H1 (cell line): ENCODE measurements around the gene AGT. TPM values are rescaled to one million over a fixed set of nuclear protein-coding genes. Genes with fewer than 3 reads are reported as not detected.

ENCODE experiments used
- CTCF ChIA-PET: fragments of 300-600 bp; sonication (Branson Sonifier 250); formaldehyde crosslinking; loops from one replicate; lab custom pipeline; 2021; ENCODE audit not compliant: partially characterized antibody; lab: Charles Lee
- POLR2A ChIA-PET: fragments of 300-600 bp; sonication (Branson Sonifier 250); formaldehyde crosslinking; loops from one replicate; lab custom pipeline; 2021; ENCODE audit warnings: inconsistent platforms; ENCODE audit not compliant: partially characterized antibody; lab: Charles Lee
- DNase-seq, 2 experiments: peaks; one replicate each; pipeline versions ENCODE4 v3.0.0 to v3.0.0-alpha.2; 2010 to 2022; ENCODE audit warnings: low spot score in 2 of 2, low read depth in 1 of 2, mixed read lengths in 1 of 2
- FAIRE-seq: peaks from 2 replicates; lab custom pipeline; 2011; peaks lifted over from hg19 to GRCh38; lab: Jason Lieb, UNC
- H2AFZ ChIP-seq: 2 replicates; pipeline ENCODE4 v1.8.1; 2012; ENCODE audit warnings: low read length, inconsistent platforms
- H2AK5ac ChIP-seq: 2 replicates; pipeline ENCODE4 v1.6.1; 2013; ENCODE audit warnings: low read depth, low read length
- H2BK120ac ChIP-seq: replicated peaks from 2 replicates; pipeline ENCODE3; 2013; ENCODE audit warnings: low read depth, low read length, inconsistent platforms
- H2BK12ac ChIP-seq: 2 replicates; pipeline ENCODE4 v1.6.1; 2013; ENCODE audit warnings: low read depth, low read length
- H2BK15ac ChIP-seq: 2 replicates; pipeline ENCODE4 v1.6.1; 2013; ENCODE audit warnings: low read length
- H2BK20ac ChIP-seq: 2 replicates; pipeline ENCODE4 v1.6.1; 2013; ENCODE audit warnings: low read length
- H2BK5ac ChIP-seq: 2 replicates; pipeline ENCODE4 v1.6.1; 2013; ENCODE audit warnings: low read depth, low read length
- H3K14ac ChIP-seq: 2 replicates; pipeline ENCODE4 v1.6.1; 2013; ENCODE audit warnings: inconsistent platforms; ENCODE audit not compliant: insufficient read length
- H3K18ac ChIP-seq: 2 replicates; pipeline ENCODE4 v1.6.1; 2013; ENCODE audit warnings: low read length; ENCODE audit errors: extremely low read depth
- H3K23ac ChIP-seq: 2 replicates; pipeline ENCODE4 v1.6.1; 2013; ENCODE audit warnings: inconsistent platforms; ENCODE audit not compliant: insufficient read length
- H3K23me2 ChIP-seq: 2 replicates; pipeline ENCODE4 v1.6.1; 2013; ENCODE audit warnings: low read depth, low read length
- H3K27ac ChIP-seq: 2 replicates; pipeline ENCODE4 v1.6.1; 2011; ENCODE audit warnings: low read depth, low read length, inconsistent platforms
- H3K27me3 ChIP-seq, 4 experiments: replicated peaks in 1 of 4; 1 replicate in 1 of 4; 2 replicates in 3 of 4; pipeline versions ENCODE4 v1.6.1 to v1.8.1; 2011 to 2013; ENCODE audit warnings: low read length in 3 of 4, mild to moderate bottlenecking in 3 of 4, inconsistent platforms in 2 of 4, mixed read lengths in 2 of 4, moderate library complexity in 1 of 4; ENCODE audit not compliant: control insufficient read depth in 3 of 4, insufficient read depth in 3 of 4; ENCODE audit errors: extremely low read depth in 1 of 4
- H3K36me3 ChIP-seq, 4 experiments: 2 replicates each; pipeline versions ENCODE4 v1.6.1 to v1.8.1; 2011 to 2013; ENCODE audit warnings: mild to moderate bottlenecking in 4 of 4, low read length in 3 of 4, moderate library complexity in 2 of 4, control low read depth in 1 of 4, inconsistent platforms in 1 of 4; ENCODE audit not compliant: insufficient read depth in 4 of 4, control insufficient read depth in 2 of 4
- H3K4ac ChIP-seq: replicated peaks from 2 replicates; pipeline ENCODE3; 2013; ENCODE audit warnings: low read length, low read depth, mixed read lengths, inconsistent platforms; ENCODE audit not compliant: insufficient read length
- H3K4me1 ChIP-seq, 4 experiments: replicated peaks in 1 of 4; 1 replicate in 1 of 4; 2 replicates in 3 of 4; pipeline versions ENCODE4 v1.6.1 to v1.8.1; 2011 to 2013; ENCODE audit warnings: low read length in 3 of 4, inconsistent platforms in 2 of 4, mixed read lengths in 1 of 4; ENCODE audit not compliant: insufficient read depth in 4 of 4, control insufficient read depth in 3 of 4
- H3K4me2 ChIP-seq, 2 experiments: 2 replicates each; pipeline versions ENCODE4 v1.6.1 to v1.8.1; 2011 to 2013; ENCODE audit warnings: low read depth in 2 of 2, low read length in 2 of 2, control low read depth in 1 of 2, inconsistent platforms in 1 of 2, mild to moderate bottlenecking in 1 of 2; ENCODE audit not compliant: insufficient read depth in 1 of 2
- H3K4me3 ChIP-seq, 4 experiments: fragments of 200-600, 300-600 bp in 1 of 4; sonication (generic), shearing (Covaris generic), sonication (Bioruptor Twin) in 1 of 4; 2 replicates each; pipeline versions ENCODE4 v1.5.1 to v1.8.1; 2011 to 2016; ENCODE audit warnings: low read length in 4 of 4, low read depth in 3 of 4, control low read depth in 2 of 4, inconsistent platforms in 2 of 4, mild to moderate bottlenecking in 2 of 4, mixed read lengths in 1 of 4, moderate library complexity in 1 of 4; ENCODE audit not compliant: insufficient read depth in 2 of 4; ENCODE audit errors: extremely low read depth in 1 of 4
- H3K56ac ChIP-seq: replicated peaks from 2 replicates; pipeline ENCODE3; 2013; ENCODE audit warnings: low read depth, mild to moderate bottlenecking, mixed read lengths, low read length, inconsistent platforms; ENCODE audit not compliant: insufficient read length
- H3K79me1 ChIP-seq: 2 replicates; pipeline ENCODE4 v1.6.1; 2013; ENCODE audit warnings: low read depth, low read length, control low read depth
- H3K79me2 ChIP-seq, 2 experiments: 2 replicates each; pipeline versions ENCODE4 v1.6.1 to v1.8.1; 2012 to 2013; ENCODE audit warnings: low read length in 2 of 2, mild to moderate bottlenecking in 2 of 2, inconsistent platforms in 1 of 2; ENCODE audit not compliant: insufficient read depth in 2 of 2, control insufficient read depth in 1 of 2
- H3K9ac ChIP-seq, 4 experiments: replicated peaks in 1 of 4; 1 replicate in 1 of 4; 2 replicates in 3 of 4; pipeline versions ENCODE4 v1.6.1 to v1.8.1; 2011 to 2013; ENCODE audit warnings: low read depth in 3 of 4, low read length in 3 of 4, control low read depth in 2 of 4, mild to moderate bottlenecking in 2 of 4, moderate library complexity in 2 of 4, inconsistent platforms in 1 of 4; ENCODE audit errors: extremely low read depth in 1 of 4
- H3K9me3 ChIP-seq, 2 experiments: 2 replicates each; pipeline versions ENCODE4 v1.6.1 to v1.8.1; 2012 to 2013; ENCODE audit warnings: mild to moderate bottlenecking in 2 of 2, moderate library complexity in 2 of 2, control low read depth in 1 of 2, inconsistent platforms in 1 of 2, low read depth in 1 of 2, low read length in 1 of 2, mixed read lengths in 1 of 2; ENCODE audit not compliant: insufficient read depth in 2 of 2
- H4K20me1 ChIP-seq, 2 experiments: replicated peaks in 1 of 2; 2 replicates each; pipeline versions ENCODE3 to v1.8.1; 2011 to 2013; ENCODE audit warnings: inconsistent platforms in 2 of 2, low read length in 2 of 2, mild to moderate bottlenecking in 1 of 2; ENCODE audit not compliant: insufficient read depth in 2 of 2, control insufficient read depth in 1 of 2
- H4K5ac ChIP-seq: 2 replicates; pipeline ENCODE4 v1.6.1; 2013; ENCODE audit warnings: low read length, low read depth, mixed read lengths, inconsistent platforms; ENCODE audit not compliant: insufficient read length
- H4K8ac ChIP-seq: 2 replicates; pipeline ENCODE4 v1.8.0; 2013; ENCODE audit warnings: mild to moderate bottlenecking, moderate library complexity, low read length, inconsistent platforms; ENCODE audit not compliant: insufficient read depth; ENCODE audit errors: extremely low read depth
- H4K91ac ChIP-seq: replicated peaks from 2 replicates; pipeline ENCODE3; 2013; ENCODE audit warnings: low read length, mixed read lengths, inconsistent platforms; ENCODE audit not compliant: insufficient read length
- CHD2 ChIP-seq: IDR thresholded peaks from 2 replicates; pipeline ENCODE4 v1.6.1; 2012; ENCODE audit warnings: low read length, improper control_type of control experiment
- EGR1 ChIP-seq: IDR thresholded peaks from 2 replicates; pipeline ENCODE4 v1.6.1; 2011; ENCODE audit warnings: low read depth, low read length, borderline replicate concordance
- GTF2F1 ChIP-seq: IDR thresholded peaks from 2 replicates; pipeline ENCODE4 v1.6.1; 2012; ENCODE audit warnings: low read depth, low read length, improper control_type of control experiment, borderline replicate concordance
- HDAC6 ChIP-seq: IDR thresholded peaks from one replicate; pipeline ENCODE4 v1.7.1; 2012; ENCODE audit warnings: low read depth, mild to moderate bottlenecking, inconsistent platforms, low read length, moderate library complexity
- KDM4A ChIP-seq: IDR thresholded peaks from one replicate; pipeline ENCODE4 v1.7.1; 2012; ENCODE audit warnings: low read depth, mild to moderate bottlenecking, moderate library complexity, low read length, inconsistent platforms; ENCODE audit not compliant: severe bottlenecking
- KDM5A ChIP-seq: fragments of 200-600 bp; IDR thresholded peaks from 2 replicates; pipeline ENCODE4 v1.7.1; 2012; ENCODE audit warnings: mild to moderate bottlenecking, low read length, inconsistent platforms, mixed read lengths
- MAFK ChIP-seq: IDR thresholded peaks from 2 replicates; pipeline ENCODE4 v1.6.1; 2012; ENCODE audit warnings: low read depth, mild to moderate bottlenecking, improper control_type of control experiment, low read length
- RBBP5 ChIP-seq: IDR thresholded peaks from 2 replicates; pipeline ENCODE4 v1.7.1; 2012; ENCODE audit warnings: low read depth, mild to moderate bottlenecking, inconsistent platforms, low read length, moderate library complexity, borderline replicate concordance
- RXRA ChIP-seq: IDR thresholded peaks from 2 replicates; pipeline ENCODE4 v1.6.1; 2011; ENCODE audit warnings: low read depth, mild to moderate bottlenecking, low read length, moderate library complexity; ENCODE audit not compliant: insufficient read depth
- SRF ChIP-seq: IDR thresholded peaks from 2 replicates; pipeline ENCODE4 v1.6.1; 2011; ENCODE audit warnings: mild to moderate bottlenecking, low read depth, low read length, moderate library complexity
- TCF12 ChIP-seq: IDR thresholded peaks from 2 replicates; pipeline ENCODE4 v1.6.1; 2011; ENCODE audit warnings: low read depth, mild to moderate bottlenecking, low read length
- ZNF274 ChIP-seq: IDR thresholded peaks from 2 replicates; pipeline ENCODE4 v1.7.0; 2012; ENCODE audit warnings: low read length, borderline replicate concordance; ENCODE audit errors: extremely low read depth
- WGBS, 2 experiments: shearing (Covaris generic) in 1 of 2; methylation state at CpG; one replicate each; pipeline versions ENCODE4 v1.1.6 to v1.1.7; 2013 to 2015; ENCODE audit warnings: low lambda C conversion rate in 2 of 2, mixed read lengths in 2 of 2, inconsistent platforms in 1 of 2, low coverage in 1 of 2, missing lambda C conversion rate in 1 of 2; ENCODE audit not compliant: insufficient replicate concordance in 2 of 2, insufficient coverage in 1 of 2, insufficient read length in 1 of 2; ENCODE audit errors: extremely low coverage in 1 of 2, missing lambda C conversion rate in 1 of 2; 5-methylcytosine and 5-hydroxymethylcytosine counted together
- polyA plus RNA-seq, 7 experiments: library from polyadenylated mRNA; depleted of rRNA in 3 of 7; stranded (reverse) in 5 of 7; unstranded in 2 of 7; fragments of >200 nt in 5 of 7; fragments of 200-250 nt in 2 of 7; gene quantifications; 1 replicate in 5 of 7; 2 replicates in 1 of 7; 4 replicates in 1 of 7; pipeline versions ENCODE4 v1.2.1 to v1.2.3, GENCODE V29; 2011 to 2013; ENCODE audit warnings: missing spikeins in 2 of 7, mixed read lengths in 2 of 7
- total RNA-seq: library from RNA; stranded (reverse); fragmentation: NEBNext Ultra II Directional; extraction: Animal tissue kit (Norgen Biotek cat#: 25700); gene quantifications from 2 replicates; pipeline ENCODE4 v1.2.1, GENCODE V29; 2021

AGT gene
- total and polyA plus RNA-seq, 2 of the 8 experiments (the other 6 are each of a cell fraction or from before 2014, with no cell fraction given) = 0.20 TPM; not detected in 1

GRCh38 chr1:230717251-230717650 lies 3.3 kb upstream of the AGT start:
- Histone ChIP-seq H3K18ac (no peak overlapping the region), H3K79me1 (no peaks in the 10 kb centered on the region), H3K4ac (no peak overlapping the region), H2BK12ac (no peak overlapping the region), H3K27ac (no peak overlapping the region), H3K14ac (no peak overlapping the region), H3K4me1 (peaks cover 0 to 10% (median 4%) of the 10 kb centered on the region in 4 experiments; a peak in 4 of 7 replicates), H2BK20ac (no peak overlapping the region), H4K91ac (no peak overlapping the region)
- POLR2A ChIA-PET = no interaction called here
- FAIRE-seq = no peak
- TF ChIP-seq ZNF274 = no peak
- TF ChIP-seq EGR1 = no peak
- TF ChIP-seq RBBP5 = no peak
- no peak for TF ChIP-seq KDM4A
- no peak for TF ChIP-seq KDM5A
- no peak for TF ChIP-seq MAFK
- TF ChIP-seq SRF = no peak
- no peak for TF ChIP-seq GTF2F1
- no peak for TF ChIP-seq RXRA
- TF ChIP-seq CHD2 = no peak
- no peak for TF ChIP-seq HDAC6
- no peak for TF ChIP-seq TCF12
- TF ChIP-seq, all 59 proteins: peak for 0
- 94% methylated on average over 1 of the region's 1 CpG; no CpG with 5 or more reads in 1 of the 2 experiments for WGBS, 2 experiments
- Histone ChIP-seq H4K8ac (no peak overlapping the region), H3K9me3 (peaks cover 5 to 6% of the 10 kb centered on the region in 2 experiments; a peak in 3 of 4 replicates), H3K23ac (no peak overlapping the region), H3K27me3 (no peaks in the 10 kb centered on the region; a peak in 2 of 7 replicates), H2BK5ac (no peak overlapping the region), H3K56ac (no peak overlapping the region), H2BK15ac (no peak overlapping the region), H2AFZ (no peak overlapping the region), H4K5ac (no peak overlapping the region), H4K20me1 (no peaks in the 10 kb centered on the region), H3K79me2 (no peaks in the 10 kb centered on the region), H2BK120ac (no peak overlapping the region), H3K23me2 (no peaks in the 10 kb centered on the region), H3K9ac (no peak overlapping the region), H2AK5ac (no peak overlapping the region), H3K4me2 (no peak overlapping the region), H3K36me3 (no peaks in the 10 kb centered on the region), H3K4me3 (no peak overlapping the region)
- CTCF ChIA-PET = interaction anchor here (0.6 to 1.3 kb wide), 4 partner anchors 12 to 48 kb away, joined by 3 to 4 read pairs (median 3); no protein-coding TSS in a partner anchor
- DNase-seq = no peak
